Measurements from ENCODE around the gene CAMTA1.
A peak's percentile ranks its signal among the peaks of the same experiment; 100 is the strongest.

Gene CAMTA1

DNA sequence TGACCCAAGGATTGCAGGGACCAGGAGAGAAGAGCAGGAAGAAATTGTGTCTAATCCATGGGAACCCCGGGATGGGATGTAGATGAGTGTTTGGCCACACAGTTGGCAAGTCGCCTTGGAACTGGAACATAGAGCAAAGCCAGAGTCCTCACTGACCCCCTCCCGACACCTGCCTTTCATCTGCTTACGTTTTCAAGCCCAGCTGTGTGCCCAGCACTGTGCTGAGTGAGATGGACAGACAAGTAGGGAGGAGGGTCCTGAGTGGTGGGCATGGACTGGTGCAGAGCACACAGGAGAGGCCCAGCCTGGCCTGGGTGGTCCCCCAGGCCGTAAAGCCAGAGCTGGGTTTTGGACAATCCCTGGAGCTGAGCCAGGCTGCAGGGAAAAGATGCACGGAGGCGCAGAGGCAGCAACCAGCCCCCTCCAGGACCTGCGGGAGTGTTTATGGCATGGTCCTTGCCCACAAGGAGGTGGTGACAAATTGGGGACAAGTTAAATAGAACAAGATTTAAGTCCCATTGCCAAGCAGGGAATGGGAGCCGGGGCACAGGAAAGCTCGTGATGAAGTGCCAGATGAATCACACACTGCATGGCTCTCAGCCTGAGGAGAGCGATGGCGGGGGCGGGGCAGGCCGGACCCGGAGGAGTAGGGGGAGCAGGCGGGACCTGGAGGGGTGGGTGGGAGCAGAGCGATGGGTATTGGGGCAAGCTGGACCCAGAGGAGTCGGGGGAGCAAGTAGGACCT is 828.0 kb downstream of the CAMTA1 start:
- DNase-seq: no peak

DNA sequence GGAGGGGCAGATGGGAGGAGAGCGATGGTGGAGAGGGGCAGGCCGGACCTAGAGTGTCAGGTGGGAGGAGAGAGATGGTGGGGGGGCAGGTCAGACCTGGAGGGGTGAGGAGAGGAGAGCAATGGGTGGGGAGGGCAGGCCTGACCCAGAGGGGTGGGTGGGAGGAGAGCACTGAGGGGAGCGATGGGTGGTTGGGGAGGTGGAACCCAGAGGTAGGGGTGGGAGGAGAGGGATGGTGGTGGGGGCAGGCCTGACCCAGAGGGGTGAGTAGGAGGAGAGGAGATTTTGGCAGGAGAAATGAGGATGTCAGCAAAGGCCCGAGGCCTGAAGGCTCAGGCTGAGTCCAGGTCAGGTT is 828.6 kb downstream of the CAMTA1 start:
- DNase-seq: no peak

DNA sequence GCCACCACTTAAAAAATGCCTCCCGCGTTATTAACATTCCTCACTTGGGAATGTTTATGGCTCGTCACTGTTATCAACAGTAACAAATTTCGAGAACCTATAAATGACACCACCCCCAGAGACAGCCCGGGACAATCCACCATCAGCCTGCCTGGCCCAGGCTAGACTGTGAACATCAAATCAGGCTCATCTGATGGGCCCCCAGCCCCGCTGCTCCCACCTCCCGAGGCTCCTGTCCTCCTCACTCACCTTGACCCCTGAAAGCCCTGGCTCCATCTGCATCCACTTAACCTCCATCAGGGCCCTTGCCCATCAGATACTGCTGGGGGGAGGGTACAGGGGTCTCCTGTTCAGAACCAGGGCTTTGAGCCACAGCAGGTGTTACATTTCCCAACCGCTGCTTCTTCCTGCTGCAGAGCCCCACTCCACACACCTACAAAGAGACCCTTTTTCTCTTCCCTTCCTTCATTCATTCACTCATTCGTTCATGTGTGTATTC is 829.4 kb downstream of the CAMTA1 start:
- no peak for DNase-seq

DNA sequence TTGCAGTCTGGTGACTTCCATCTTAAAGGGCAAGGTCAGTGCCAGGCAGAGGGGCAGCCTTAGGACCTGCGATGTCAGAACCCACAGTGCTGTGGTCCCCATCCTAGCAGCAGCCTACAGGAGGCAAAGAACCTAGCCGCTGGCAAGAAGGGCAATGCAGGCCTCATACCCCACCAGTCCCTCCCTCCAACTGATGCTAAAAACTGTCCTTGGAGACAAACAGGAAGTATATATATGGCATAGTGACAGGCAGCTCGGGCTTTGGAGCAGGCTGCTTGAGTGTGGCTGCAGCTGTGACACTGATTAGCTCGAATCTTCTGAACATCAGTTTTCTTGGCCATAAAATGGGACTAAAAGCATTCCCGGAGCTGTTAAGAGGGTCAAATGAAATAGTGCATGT is 829.9 kb downstream of the CAMTA1 start:
- DNase-seq: no peak

DNA sequence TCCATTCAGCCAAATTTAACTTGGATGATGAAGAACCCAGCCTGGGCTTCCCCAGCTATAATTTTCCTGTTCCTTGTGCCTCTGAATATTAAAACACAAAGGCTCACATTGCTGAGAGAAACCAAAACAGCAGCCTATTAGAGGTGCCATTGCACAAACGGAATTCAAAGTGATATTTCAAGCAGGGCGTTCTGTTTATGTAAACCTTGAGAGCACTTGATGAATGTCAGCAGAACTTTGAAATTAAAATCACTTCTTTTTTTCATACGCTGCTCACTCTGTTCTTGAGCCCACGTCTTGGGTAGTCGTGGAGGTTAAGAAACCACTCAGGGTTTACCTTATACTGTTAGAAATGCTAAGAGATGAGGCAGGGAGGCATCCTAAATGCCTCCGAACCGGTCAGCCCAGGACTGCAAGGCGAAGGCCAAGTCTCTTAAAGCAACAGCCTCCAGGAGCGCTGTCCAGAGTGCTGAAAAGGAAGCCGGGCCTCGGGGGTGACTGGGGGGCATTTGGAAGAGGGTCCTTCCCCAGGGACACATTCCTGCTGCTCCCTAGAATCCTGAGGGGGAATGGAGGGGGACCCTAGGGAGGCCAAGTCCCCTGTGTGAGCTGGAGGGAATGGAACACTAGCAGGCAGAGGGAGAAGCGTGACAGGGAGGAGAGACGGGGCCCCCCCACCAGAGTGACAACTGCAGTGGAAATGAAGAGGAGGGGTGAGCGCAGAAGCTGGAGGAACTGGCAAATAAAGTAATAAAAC is 831.0 kb downstream of the CAMTA1 start:
- DNase-seq: peak; percentile 28

DNA sequence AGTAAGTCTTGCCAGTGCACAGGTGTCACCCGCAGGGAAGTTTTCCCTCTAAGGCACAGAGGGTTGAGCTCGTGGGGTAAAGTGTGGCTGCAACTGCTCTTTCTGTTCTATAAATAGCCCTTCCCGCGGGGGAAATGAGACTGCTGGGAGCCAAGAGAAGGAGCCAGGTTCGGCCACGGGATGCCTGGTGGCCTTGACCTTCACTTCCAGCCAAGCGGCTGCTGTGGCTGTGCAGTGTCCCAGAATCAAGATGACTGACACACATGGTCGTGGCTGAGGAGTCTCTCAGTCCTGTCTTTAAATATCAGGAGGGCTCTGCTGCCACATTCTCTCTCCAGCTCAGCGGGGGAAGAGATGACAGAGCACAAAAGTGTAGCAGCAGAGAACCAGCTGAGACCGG is 831.7 kb downstream of the CAMTA1 start:
- no peak for DNase-seq

DNA sequence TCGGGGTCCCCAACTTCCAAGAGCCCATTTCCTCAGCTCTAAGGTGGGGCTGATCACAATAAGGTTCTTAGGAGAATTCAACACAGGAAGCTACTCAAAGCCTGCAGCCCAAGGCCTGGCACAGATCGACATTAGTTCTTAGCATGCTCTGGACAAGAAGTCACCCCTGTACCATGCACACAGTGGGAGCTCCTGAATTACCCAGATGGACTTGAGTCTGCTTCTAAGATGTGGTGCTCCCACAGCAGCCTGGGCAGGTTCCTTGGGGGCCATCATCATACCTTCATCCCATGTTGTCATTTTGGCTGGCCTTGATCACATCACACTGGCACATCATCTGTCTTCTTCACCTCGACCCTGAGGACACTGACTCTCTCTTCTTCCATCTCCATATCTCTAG is 832.6 kb downstream of the CAMTA1 start:
- no peak for DNase-seq

DNA sequence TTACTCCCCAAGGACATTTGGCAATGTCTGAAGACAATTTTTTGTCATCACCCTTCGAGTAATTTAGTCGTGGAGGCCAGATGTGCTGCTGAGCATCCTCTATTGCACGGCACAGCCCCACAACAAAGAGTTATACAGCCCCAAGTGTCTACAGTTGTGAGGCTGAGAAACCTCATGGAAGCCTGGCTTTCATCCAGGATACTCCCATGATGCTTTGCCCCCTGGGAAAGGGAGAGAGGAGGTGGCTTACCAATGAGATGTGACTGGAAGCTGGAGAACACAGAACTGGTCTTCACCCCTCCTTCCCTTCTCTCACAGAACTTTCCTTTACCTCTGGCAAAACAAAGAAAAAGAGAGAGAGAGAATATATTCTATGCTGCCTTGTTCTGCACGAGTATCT is 834.9 kb downstream of the CAMTA1 start:
- no peak for DNase-seq

DNA sequence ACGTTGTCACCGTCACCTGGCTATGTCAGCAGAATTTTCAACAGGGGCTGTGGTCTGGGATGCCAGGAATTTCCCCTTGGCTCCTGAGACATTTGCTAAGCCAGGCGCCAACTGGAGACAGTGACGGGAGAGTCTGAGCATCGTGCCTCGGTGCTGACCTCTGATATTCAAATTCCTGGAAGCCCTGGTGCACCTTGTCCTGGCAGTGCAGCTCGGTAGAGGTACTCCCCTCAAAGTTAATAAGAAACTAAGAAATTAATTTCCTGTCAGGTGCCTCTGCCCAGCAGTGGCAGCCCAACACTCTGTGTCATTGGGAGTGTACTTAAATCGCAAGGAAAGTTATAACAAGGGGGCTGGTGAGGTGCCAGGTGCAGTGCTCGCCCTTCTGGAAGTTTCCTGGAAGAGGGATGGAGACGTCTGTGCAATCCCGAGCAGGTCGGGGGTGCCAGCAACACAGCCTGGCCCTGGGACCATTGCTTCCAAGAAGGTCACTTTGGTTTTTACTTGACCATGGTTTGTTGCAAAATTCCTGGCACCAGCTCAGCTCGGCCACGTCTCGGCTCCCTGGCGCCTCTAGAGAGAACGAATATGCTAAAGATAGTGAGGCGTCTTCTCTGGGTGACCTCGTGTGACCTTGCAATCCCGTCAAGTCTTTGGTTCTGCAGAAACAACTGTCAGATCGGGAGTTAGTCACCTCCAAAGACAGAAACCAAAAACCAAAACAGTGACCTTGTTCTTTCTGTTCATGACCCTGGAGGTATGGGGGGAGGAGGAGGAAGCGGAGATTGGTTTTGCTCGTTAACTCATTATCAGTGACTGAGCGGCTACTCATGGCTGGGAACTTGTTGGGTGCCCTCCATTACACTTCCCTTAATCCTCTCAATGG is 836.3 kb downstream of the CAMTA1 start:
- DNase-seq: no peak

DNA sequence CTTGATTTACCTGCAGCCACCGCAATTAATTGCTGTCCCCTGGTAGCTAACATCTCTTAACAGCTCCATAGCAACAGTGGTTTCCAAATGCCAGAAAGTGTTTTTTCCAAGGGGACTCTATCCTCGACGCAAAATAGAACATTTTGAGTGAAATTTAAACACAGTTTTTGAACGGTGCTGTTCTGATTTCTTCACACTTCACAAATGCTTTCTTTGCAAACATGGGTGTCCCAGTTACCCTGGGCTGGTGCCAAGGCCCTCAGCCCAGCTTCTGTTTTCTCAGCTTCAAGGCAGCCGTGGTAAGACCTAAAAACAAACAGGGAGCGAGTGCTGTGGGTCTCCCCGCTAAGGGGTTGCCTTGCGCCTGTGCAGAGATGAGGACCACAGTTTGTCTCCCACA is 838.6 kb downstream of the CAMTA1 start:
- DNase-seq: no peak

DNA sequence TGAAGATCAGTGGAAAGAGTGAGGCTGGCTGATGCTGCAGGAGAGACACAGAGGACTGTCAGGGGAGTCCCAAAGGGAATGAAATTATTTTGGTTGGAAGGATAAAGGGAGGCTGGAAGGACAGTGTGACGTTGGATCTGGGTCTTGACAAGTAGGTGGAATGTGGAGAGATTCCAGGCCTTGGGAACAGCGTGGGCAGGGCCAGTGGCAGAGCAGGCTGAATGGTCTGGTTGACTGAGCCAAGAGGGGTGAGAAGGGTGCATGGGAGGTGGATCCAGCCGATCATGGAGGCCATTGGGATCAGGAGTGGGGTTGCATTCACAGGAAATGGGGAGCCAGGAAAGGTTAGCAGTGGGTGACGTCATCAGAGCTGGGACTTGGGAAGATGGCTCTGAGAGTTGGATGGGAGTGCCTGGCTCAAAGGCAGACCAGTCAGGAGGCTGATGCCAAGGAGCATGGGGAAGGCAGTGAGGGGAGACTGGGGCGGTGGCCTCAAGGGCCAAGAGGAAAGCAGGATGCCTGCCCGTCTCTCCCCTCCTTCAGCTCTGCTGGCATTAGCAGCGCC is 839.6 kb downstream of the CAMTA1 start:
- DNase-seq: no peak

DNA sequence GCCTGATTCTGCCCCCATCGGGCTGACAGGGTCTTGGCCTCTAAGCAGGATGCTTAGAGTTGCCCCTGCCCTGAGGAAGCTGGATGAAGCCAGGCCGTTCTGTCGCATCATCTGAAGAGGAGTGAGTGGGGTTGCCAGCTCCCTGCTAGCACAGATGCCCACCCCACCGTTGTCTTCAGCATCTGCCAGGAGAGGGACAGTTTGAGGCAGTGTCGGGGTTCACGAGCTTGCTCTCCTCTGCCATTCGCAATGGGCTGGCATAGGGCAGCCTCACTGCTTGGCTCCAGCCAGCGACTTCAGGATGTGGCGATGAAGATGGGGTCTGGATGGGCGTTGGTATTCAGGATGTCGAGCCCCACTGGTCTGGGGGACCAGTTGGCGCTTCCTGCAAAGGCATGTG is 840.1 kb downstream of the CAMTA1 start:
- no peak for DNase-seq

DNA sequence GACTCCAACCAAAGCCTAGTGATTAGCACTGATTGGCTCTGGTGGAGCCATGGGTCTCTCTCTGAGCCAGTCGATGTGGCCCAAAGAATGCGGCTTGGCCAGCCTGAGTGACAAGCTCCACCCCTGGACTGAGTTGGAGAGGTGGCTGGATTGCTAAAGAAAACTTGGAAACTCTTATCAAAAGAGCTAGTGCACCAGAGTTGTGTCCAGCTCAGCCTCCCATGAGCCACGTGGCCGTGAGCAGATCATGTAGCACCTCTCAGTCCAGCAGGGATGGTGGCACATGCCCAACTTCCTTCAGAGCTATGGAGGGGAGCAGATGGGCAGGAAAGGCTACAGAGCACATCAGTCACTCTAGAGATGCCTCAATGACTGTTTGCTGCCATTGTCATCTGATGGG is 843.0 kb downstream of the CAMTA1 start:
- no peak for DNase-seq

DNA sequence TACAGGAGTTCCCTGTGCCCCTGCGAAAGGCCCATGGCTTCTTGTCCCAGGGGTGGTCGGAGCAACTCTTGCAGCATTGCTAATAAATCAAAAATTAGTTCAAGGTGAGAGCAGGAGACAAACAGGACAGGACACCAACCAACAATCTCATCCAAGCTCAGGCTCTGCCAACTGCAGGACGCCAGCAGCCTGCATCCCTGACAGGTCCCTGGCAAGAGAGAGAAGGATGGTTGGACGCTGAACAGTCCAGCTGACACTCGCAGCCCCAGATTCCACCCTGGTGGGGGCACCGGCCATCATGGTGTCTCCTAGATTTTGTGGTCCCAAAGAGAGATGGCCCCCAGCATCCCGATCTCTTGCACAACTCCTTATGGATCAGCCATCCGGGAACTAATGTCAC is 843.8 kb downstream of the CAMTA1 start:
- no peak for DNase-seq

DNA sequence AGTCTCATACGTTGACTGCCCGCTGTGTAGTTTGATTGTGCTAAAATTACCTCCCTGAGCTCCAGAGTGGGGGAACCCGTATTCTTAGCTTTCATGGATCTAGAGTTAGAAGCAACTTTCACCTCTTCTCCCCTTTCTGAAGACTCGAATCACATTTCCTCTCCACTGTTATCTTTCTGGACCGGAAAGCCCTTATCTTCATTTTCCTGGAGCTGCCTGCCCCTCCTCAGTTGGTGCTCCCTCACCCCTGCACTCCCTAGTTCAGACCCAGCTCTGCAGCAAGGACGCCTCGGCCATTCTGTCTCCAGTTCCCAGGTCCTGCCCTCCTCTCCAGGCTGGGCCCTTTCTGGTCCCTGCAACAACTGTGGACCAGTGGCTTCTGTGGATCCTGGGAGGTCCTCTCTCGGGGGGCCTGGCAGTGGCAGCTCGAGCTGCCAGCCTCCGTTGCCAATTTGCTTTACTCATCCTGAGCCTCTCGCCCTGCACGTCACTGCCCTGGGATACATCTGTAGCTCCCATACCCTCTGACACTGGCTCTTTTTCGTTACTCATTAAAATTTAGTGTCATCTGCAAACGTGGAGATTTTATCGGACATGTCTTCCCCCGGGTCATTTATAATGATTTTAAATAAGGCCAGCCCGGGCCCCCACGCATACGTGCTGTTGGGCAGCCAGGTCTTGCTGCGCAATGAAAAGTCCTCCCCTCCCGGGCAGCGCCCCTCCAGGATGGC is 844.4 kb downstream of the CAMTA1 start:
- DNase-seq: no peak

DNA sequence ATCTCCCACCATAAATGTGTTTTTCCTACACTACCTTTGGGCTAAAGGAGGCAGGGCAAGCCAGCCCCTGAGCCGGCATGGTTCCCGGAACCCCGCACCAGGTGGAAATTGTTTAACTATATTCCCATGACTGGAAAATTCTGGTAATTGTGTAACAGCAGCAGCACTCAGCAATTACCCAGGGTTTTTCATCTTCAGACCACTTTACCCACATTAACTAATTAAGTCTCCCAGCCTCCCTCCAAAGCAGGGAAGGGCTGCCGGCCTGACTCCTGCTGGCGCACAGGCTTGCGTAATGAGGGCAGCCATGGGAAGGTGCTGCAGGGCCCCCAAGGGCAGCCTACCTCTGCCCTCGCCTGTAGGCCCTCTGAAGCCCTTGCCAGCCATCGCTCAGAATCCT is 845.1 kb downstream of the CAMTA1 start:
- DNase-seq: no peak

DNA sequence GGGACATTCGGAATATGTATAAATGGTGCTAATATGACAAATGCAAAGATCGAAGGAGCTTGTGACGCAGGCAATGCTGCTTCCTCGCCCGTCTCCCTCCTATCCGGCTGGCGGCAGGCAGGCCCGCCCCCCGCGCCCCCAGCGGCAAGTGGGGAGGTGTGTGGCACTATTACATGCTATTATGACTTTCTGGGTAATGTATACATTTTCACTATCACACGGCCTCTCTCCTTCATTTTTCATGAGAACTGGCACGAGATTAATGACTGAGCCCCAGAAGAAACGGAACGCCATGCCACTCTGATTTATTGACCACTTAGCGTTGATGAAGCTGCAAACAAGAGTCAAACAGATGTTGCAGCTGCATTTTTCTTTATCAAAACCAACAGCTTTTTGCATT is 846.9 kb downstream of the CAMTA1 start:
- DNase-seq: no peak

DNA sequence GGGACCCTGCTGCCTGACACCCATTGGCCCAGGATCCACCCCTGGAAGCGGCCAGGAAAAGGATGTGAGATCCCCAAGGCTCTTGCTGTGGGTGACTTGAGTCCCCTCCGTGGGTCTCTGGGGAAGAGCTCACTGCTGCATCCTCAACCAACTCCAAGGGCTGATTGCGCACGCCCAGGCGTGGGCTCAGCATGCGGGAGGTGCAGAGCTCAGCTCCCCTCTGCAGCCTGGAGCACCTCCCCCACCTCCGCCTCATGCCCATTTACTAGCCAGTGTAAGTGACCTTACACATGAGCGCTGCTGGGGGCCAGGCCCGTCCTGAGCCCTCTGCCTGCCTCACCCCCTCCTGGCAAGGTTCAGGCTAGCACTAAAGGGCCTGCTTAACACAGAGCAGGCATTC is 847.4 kb downstream of the CAMTA1 start:
- DNase-seq: no peak

DNA sequence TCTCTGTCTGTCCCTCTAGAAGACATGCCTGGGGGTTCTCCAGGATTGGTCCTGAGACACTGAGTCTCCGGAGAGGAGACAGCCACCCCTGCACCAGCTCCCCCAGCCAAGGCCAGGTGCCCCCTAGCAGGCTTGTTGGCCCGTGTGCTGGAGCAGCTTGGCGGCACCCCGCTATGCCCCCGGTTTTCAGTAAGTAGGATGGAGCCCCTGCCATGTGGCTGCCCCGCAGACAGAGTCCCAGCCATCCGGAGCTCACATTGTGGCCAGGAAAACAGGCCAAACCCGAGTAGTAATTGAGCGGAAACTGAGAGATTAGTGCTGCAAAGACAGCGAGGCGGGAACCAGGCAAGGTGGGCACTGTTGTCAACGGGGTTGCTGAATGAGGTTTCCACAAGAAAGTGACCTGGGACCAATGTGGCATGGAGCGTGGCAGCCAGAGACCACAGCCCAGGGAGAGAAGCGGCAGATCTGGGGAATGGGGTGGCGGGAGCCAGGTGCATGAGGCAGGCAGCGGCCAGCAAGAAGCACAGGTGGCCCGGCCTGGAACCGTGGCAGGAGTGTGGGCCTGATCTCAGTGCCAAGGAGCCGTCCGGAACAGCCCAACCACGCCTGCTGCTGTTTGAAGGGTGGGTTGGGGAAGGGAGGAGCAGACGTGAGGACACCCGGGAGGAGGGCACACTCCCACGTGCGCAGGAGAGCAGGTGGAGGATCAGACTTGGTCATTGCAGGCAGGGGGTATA is 848.4 kb downstream of the CAMTA1 start:
- no peak for DNase-seq

DNA sequence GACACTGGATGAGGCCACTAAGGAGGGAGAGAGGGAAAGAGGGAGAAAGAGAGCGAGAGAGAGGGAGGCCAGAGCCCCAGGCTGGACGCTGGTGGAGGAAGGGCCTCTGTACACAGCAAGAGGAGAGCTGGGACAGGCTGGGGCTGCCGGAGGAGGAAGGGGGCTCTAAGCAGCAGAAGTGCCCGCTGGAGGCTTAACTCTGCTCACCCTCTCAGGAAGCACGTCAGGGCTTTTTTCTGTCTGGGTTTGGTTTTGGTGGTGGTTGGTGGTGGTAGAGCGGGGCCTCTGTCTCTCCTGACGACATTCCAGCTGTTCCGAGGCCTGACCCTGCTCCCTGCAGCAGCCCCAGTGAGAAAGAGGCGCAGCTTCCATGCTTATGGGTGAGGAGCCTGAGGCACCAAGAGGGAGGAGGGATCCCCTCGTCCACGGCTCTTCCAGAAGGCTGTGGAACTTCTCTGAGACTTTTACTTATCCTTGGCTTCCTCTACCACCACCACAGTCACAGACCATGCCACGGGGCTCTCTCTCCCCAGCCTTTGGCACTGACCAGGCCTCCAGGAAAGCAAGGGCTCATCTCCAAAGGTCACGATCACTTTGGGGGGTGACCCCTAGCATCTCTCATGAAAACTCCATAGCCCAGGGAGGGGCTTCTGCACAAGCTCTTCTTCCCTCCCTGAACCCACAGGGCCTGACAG is 849.4 kb downstream of the CAMTA1 start:
- no peak for DNase-seq
